NCI-H2081 treated with DMSO at 0.1 percent for 48 hours (cell line): ENCODE measurements around the gene PRSS27.
"Not testable (repeated sequence)": the region's sequence is repeated elsewhere in the genome, so short reads cannot be mapped to it uniquely, and the experiment has no call there.

Source experiments
- DNase-seq: peaks from one replicate; lab custom pipeline; 2025; lab: John Stamatoyannopoulos, UW

The PRSS27 gene

DNA sequence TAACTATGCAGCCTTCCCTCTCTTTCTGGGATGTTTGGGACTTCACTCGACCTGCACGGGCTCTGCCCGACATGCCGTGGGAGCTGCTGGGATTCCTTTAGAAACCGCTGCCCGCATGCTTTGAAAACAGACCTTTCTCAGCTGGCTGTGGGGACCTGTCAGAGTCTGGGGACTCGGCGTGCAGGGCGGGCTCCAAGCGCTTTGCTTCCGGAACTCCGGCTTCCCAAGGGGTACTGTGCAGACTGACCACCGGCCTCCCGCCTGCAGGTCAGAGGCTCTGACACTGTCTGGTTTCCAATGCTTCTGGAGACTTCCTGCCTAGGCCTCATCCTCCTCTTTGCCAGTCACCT lies 11.8 kb downstream of the PRSS27 start:
- DNase-seq: no peak

- DNase-seq: no peak
Observed at GRCh38 chr16:2707368-2708289, 12.4 kb downstream of the PRSS27 start.

DNA sequence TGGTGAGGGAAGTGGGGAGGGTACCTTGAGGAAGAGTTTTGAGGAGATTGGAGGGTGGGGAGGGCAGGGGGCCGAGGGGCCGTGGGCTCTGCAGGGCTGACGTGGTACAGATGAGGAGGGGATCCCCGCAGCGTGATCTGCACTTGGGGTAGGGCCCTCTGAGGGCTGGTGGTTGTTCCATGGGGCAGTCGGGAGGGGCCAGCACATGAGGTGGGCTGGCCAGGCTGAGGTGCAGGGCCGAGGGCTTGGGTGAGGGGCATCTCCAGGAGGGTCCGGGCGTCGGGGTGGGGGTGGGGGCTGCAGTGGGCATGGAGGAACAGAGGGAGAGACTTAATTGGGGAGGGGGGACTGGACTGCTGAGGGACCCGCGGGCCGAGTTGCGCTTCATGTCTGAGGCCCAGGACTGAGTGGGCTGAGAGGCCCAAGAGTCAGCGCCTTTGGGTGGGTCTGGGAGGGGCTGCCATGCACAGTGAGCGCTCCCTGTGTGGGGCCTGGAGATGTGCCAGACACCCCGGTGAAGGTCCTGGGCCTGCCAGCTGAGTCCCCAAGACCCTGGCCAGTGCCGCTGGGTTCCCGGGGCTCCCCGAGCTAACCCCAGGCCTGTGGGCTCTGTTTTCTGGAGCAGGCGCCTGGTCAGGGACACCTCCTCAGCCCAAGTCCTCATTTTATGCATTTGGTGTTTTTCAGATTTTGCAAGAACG lies 13.3 kb downstream of the PRSS27 start:
- DNase-seq: no peak

DNA sequence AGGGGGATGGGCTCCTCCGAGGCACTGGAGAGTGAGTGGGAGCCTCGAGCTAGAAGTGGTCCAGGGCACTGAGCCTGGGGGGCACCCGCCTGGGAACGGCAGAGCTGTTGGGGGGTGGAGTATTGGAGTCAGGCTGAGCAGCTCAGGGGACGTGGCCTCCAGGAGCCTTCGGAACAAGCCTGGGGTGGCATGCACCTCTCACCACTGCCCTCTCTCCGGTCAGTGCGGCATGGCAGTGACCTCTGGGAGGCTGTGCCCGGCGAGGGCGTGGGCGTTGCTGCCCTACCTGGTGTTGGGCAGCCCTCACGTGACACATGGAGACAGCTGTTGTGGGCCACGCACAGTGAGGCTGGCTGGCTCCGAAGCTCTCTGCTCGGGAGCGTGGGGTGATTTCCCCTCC lies 13.9 kb downstream of the PRSS27 start:
- DNase-seq: no peak

DNA sequence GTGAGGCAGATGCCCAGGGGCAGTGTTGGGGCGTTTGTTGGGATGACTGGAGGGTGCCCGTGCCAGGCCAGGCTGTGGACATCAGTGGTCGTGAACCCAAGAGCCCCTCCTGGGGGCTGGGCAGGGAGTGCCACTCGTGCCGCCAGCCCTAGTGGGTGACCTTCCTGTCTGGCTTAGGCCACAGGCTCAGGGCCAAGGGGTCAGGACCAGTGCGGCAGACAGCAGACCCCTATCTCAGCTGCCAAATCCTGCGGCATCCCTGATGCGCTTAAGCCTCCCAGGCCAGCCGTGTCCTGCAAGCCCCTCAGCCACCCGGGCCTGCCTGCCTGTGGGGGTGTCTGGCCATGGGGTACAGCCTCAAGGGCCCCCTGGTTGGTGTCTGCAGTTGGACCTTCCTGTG lies 14.7 kb downstream of the PRSS27 start:
- no peak for DNase-seq

DNA sequence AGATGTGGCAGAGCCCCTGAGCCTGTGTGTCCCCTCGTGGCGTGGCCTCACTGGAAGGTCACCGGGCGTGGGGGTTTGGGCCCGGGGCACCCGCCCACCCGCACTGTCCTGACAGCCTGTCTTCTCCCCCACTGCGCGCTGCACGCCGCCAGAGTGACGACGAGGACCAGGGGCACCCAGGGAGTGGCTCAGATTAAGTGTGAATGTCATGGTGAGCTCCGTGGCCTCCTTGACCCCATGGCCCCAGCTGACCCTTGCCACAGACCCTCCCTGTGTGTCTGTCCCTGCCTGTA lies 15.1 kb downstream of the PRSS27 start:
- DNase-seq: no peak

DNA sequence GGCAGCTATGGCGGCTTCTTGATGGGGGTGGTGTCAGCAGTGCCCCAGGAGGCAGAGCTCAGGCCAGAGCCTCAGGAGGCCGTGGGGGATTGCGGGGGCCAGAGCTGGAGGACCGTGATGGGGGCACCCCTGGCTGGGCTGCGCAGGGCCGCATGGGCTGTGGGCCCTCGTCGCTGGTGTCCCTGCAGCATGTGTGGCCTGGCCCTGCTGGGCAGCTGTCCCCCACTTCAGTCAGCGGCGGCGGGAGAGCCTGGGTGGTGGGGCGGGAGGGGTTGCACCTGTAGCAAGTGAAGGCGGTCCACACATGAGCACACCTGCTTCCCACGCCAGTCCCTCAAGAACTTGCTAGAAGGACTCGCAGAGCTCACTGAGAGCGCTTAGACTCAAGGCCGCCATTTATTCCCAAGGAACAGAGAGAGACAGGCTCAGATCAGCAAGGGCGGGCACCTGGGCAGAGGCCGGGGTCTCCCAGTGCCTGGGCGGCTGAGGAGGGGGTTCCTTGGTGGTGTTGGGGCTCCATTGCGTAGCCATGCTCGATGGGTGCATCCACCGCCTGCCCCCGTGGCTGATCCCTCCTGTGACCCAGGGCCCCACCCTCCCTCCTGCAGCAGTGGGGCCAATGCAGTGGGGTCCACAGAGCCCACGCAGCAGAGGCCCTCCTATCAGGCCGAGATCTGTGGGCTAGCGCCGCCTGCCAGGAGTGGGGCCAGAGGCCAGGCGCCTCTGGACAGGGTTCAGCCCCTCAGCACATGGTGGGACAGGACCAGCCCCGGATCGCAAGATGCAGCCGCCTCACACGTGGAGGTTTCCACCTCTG lies 15.7 kb downstream of the PRSS27 start:
- no peak for DNase-seq

DNA sequence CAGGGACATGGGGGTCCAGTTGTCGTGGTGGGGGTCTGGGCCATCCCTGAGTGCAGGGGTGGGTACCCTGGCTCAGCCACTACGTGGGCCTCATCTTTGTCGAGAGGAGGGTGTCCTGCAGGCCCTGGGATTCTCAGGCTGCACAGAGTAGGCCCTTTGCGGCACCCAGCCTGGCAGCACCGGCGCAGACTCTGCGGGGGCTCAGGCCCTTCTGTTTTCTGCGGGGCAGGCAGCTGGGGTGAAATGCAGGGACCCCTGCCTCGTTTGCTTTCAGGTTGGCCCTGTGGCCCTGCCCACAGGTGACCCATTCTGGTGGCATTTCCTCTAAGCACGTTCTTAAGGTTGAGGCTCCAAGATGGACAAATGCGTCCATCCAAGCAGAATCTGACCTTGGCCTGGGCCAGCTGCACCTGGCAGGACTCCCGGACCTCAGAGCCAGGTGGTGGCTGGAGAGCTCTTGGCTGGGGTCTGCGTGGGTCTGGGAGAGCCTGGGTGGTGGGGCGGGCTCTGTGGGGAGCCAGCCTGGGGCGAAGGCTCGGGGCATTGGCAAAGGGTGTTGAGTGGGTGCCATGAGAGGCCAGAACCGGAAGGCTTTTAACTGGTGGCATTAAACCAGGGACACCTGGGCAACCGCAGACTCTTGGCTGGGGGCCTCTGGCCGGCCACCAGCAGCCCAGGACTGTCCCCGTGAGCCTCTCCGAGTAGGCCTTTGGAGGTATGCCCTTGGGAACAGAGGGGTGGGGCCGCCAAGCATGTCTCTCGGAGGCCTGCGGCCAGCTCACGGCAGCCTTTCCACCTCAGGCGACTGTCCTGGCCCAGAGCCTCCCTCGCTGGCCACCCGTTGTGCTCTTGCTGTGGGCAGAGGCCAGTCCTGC lies 16.9 kb downstream of the PRSS27 start:
- no peak for DNase-seq

GRCh38 chr16:2702438-2702825 lies 17.6 kb downstream of the PRSS27 start:
- DNase-seq: no peak

DNA sequence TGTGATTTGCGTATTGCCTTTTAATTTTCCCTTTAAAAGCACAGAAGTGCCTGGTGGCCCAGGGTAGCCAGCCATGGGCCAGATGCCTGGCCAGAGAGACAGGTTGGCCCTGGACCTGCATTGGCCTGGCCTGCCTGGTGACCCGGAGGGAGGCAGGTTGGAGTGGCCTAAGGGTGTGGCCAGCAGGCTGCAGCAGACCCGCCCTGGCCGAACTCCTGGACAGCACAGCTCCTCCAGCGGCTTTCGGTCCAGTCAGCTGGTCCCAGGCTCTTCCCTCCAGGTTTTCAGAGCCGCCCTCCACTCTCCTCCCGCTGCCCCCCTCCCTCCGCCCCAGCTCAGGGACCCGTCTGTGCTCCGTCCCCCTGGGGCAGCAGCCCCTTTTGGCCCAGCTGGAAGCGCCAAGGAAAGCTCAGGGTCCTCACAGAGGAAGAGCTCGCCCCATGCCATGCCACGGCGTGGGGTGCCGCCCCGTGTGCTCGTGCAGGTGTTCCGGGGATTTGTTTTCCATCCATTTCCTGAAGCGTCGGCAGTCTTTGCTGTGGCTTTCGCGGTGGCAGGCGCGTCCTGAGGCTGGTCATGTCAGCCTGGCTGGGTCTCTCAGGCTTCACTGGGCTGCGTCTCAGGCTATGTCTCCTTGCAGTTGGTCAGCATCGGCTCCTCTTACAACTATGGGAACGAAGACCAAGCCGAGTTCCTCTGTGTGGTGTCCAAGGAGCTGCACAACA lies 18.1 kb downstream of the PRSS27 start:
- no peak for DNase-seq

- no peak for DNase-seq
Observed at GRCh38 chr16:2701272-2701671, 18.8 kb downstream of the PRSS27 start.

- DNase-seq: no peak
Observed at GRCh38 chr16:2700786-2701185, 19.2 kb downstream of the PRSS27 start.

- no peak for DNase-seq
Observed at GRCh38 chr16:2699791-2700600, 20.0 kb downstream of the PRSS27 start.

DNA sequence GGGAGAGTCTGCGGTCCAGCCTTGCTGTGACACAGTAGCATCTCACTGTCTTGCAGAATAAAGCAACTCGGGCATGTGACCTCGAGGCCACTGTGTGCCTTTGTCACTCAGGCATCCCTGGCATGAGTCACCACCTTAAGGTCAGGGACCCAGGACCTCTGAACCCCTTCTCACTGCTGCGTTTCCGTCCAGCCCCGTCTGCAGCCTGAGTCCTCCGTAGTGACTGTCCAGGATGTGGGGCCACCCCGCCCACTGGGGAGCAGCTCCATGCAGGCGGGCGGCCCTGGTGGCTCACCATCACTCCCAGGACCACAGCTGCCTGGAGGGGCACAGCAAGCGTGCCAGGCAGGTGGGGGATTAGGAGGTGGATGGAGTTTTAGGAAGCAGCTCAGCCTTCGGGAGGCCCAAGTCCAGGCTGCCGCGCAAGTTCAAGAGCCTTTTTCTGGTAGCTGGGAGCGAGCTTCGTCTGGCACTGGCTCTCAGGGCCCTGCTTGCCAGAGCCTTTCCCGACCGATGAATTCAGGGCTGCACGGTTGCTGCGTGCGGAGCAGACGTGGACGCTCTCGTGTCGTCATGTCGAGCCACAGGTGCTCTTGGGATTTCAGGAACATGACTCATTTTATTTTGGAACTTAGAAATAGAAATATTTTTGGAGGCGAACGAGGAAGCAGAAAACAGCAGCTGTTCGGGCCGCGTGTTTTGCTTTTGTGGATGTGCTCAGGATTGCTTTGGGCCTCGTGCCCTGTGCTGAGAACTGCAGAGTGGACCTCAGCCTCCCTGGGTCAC lies 20.9 kb downstream of the PRSS27 start:
- DNase-seq: no peak

GRCh38 chr16:2698103-2698870 lies 21.7 kb downstream of the PRSS27 start:
- no peak for DNase-seq

GRCh38 chr16:2697401-2697948 lies 22.5 kb downstream of the PRSS27 start:
- DNase-seq: no peak

GRCh38 chr16:2696601-2697250 lies 23.3 kb downstream of the PRSS27 start:
- DNase-seq: not testable (repeated sequence)
